Brain microvascular endothelial cell (primary cell): ENCODE measurements around the gene BIRC2.

Source experiments
- DNase-seq: peaks from one replicate; pipeline ENCODE4 v3.0.0-alpha.2; 2020
- H3K27ac ChIP-seq: fragments of 250-450 bp; sonication (Bioruptor Pico); 2 replicates; pipeline ENCODE4 v1.5.1; 2020; ENCODE audit warnings: mild to moderate bottlenecking, moderate library complexity
- H3K27me3 ChIP-seq: fragments of 250-450 bp; sonication (Bioruptor Pico); replicated peaks from 2 replicates; pipeline ENCODE4 v1.5.1; 2020; ENCODE audit warnings: mild to moderate bottlenecking
- H3K36me3 ChIP-seq: fragments of 250-450 bp; sonication (Bioruptor Pico); replicated peaks from 2 replicates; pipeline ENCODE4 v1.5.1; 2020; ENCODE audit warnings: mild to moderate bottlenecking
- H3K4me3 ChIP-seq: 2 replicates; pipeline ENCODE4 v1.5.1; 2011; ENCODE audit warnings: low read depth, mild to moderate bottlenecking, control low read depth, low read length, moderate library complexity
- in situ Hi-C: cut with HindIII; loops from 2 replicates; pipeline ENCODE4 v1.10.0; 2017; ENCODE audit warnings: low sequenced_read_pairs, low pct_ligation_motif_present
- TF ChIP-seq, protein P1 (sequence below): IDR thresholded peaks from 2 replicates; pipeline ENCODE4 v1.5.1; 2011; ENCODE audit warnings: low read depth, mild to moderate bottlenecking, moderate library complexity, low read length, control low read depth, inconsistent platforms; ENCODE audit errors: missing control alignments

The BIRC2 gene

DNA sequence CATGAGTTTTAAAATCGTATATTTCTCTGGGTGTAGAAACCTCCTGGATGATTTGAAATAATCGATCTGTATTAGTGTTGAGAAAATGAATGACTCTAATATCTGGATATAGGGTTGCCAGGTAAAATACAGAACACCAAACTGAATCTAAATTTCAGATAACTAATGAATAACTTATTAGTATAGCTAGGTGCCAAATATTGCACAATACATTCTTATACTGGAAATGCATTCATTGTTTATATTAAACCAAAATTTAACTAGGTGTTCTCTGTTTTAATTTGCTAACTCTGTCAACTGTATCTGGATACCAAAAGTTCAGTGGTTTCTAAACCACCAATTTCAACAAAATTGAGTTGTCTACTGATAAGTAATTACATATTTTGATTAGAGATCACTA is 32.2 kb upstream of the BIRC2 start:
- Histone ChIP-seq H3K27me3 (no peaks in the 10 kb centered on the region), H3K27ac (no peak overlapping the region), H3K36me3 (no peaks in the 10 kb centered on the region), H3K4me3 (no peak overlapping the region)
- TF ChIP-seq, protein P1, sequence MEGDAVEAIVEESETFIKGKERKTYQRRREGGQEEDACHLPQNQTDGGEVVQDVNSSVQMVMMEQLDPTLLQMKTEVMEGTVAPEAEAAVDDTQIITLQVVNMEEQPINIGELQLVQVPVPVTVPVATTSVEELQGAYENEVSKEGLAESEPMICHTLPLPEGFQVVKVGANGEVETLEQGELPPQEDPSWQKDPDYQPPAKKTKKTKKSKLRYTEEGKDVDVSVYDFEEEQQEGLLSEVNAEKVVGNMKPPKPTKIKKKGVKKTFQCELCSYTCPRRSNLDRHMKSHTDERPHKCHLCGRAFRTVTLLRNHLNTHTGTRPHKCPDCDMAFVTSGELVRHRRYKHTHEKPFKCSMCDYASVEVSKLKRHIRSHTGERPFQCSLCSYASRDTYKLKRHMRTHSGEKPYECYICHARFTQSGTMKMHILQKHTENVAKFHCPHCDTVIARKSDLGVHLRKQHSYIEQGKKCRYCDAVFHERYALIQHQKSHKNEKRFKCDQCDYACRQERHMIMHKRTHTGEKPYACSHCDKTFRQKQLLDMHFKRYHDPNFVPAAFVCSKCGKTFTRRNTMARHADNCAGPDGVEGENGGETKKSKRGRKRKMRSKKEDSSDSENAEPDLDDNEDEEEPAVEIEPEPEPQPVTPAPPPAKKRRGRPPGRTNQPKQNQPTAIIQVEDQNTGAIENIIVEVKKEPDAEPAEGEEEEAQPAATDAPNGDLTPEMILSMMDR: no peak
- in situ Hi-C loops: no loop called here
- no peak for DNase-seq

- Histone ChIP-seq H3K36me3 (no peaks in the 10 kb centered on the region), H3K27ac (no peak overlapping the region), H3K27me3 (no peaks in the 10 kb centered on the region), H3K4me3 (no peak overlapping the region)
- no peak for DNase-seq
- TF ChIP-seq, protein P1: no peak
- in situ Hi-C loops: no loop called here
Measured at GRCh38 chr11:102316346-102316904, 30.6 kb upstream of the BIRC2 start.

GRCh38 chr11:102317099-102317767 is 29.8 kb upstream of the BIRC2 start, which contains the start of gene BIRC3:
Gene BIRC3 (plus strand): TSS chr11:102317484. CDS start chr11:102324510, 7,026 bp downstream.
- peak within 1 kb of the TSS; percentile 38 for H3K27ac ChIP-seq
- H3K36me3 ChIP-seq: no peaks in the 10 kb centered on the region
- in situ Hi-C loops: no loop called here
- TF ChIP-seq, protein P1: peak; percentile 54
- H3K27me3 ChIP-seq: no peaks in the 10 kb centered on the region
- DNase-seq: peak; percentile 93
- peak within 1 kb of the TSS; percentile 68 for H3K4me3 ChIP-seq

DNA sequence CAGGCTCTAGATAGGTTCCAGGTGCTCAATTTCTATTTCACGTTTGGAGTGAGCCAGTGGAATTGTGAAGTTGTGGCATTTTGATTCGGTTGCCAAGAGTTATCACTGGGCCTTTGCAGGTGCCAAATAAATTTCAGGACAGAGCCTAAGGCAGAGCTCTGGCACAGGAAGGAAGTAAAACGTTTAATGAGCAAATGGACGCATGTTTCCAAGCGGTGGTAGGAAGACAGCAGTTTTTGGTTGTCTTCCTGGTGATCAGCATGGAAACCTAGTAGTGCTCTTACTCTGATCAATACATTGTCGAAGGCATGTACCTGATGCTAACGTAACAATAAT is 29.3 kb upstream of the BIRC2 start:
- Histone ChIP-seq H3K4me3 (peak overlapping the region; percentile 68), H3K27me3 (no peaks in the 10 kb centered on the region), H3K27ac (peak overlapping the region; percentile 22), H3K36me3 (no peaks in the 10 kb centered on the region)
- no peak for DNase-seq
- TF ChIP-seq, protein P1: no peak
- in situ Hi-C loops: no loop called here

DNA sequence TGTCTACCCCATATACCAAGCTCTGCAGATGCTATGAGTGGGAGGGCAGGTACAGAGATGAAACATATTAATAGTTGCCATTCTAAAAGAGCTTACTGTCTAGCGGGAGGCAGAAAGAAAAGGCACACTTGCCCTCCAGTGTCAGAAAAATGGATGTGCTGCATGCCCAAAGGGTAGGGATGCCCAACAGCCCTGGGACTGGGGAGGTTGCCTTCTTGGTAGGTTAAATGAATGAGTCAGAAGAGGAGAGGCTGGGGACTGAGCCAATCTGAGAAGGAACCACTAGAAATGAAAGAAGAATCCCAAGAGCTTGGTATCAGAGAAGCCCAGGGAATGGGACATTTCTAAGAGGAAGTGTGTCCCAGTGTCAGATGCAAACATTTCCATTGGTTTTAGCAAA is 28.5 kb upstream of the BIRC2 start:
- Histone ChIP-seq H3K27ac (no peak overlapping the region), H3K4me3 (no peak overlapping the region), H3K27me3 (no peaks in the 10 kb centered on the region), H3K36me3 (no peaks in the 10 kb centered on the region)
- TF ChIP-seq, protein P1: no peak
- in situ Hi-C loops: no loop called here
- DNase-seq: no peak

GRCh38 chr11:102319544-102319943 is 27.5 kb upstream of the BIRC2 start:
- in situ Hi-C loops: no loop called here
- DNase-seq: no peak
- Histone ChIP-seq H3K4me3 (no peak overlapping the region), H3K36me3 (no peaks in the 10 kb centered on the region), H3K27ac (no peak overlapping the region), H3K27me3 (no peaks in the 10 kb centered on the region)
- TF ChIP-seq, protein P1: no peak
